HL-60/S4 treated with phorbol 12-myristate 13-acetate at 8.2 ng/mL for 4 days and 3 days (cell line): Measurements from ENCODE around the gene LRCOL1.

Experiments
- in situ Hi-C: fragments of 300-500 bp; cut with MboI; formaldehyde crosslinking; loops from 2 replicates; pipeline ENCODE4 v1.15.0; 2022; ENCODE audit warnings: low sequenced_read_pairs

Gene LRCOL1

DNA sequence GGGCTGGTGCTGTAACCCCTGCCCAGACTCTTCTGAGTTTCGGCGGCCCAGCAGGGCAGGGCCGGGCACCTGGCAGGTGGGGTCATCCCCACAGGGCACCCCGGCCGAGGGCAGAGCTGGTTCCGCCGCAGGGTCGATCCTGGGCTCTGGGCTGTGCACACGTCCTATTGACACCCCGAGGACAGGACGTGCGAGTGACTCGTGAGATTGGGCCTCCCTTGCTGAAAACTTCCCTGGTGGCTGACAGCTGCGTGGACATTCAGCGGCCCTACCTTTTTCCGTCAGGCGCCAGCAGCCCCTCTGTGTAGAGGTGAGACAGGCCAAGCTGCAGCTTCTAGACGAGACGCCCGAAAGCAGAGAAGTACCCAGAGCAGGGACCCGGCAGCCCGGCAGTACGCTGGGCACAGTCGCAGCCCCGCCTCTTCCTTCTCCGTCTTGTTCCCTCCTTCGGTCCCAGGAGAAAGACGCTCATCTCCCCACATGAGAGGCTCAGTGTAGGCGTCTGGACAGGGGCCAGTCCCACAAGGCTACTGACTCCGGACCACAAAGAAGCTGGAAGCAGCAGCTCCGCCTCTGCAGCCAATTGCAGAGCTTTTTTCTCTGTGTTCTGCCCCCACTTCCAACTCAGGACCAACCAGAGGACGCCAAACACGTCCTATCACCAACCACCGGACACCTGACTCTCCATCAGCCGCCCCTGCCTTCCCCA, at the start of gene LRCOL1:
Gene LRCOL1 (minus strand): TSS at position 532 of the 709 bp plus-strand sequence. CDS start 4,331 bp downstream, outside the sequence.
- in situ Hi-C loops = no loop called here

DNA sequence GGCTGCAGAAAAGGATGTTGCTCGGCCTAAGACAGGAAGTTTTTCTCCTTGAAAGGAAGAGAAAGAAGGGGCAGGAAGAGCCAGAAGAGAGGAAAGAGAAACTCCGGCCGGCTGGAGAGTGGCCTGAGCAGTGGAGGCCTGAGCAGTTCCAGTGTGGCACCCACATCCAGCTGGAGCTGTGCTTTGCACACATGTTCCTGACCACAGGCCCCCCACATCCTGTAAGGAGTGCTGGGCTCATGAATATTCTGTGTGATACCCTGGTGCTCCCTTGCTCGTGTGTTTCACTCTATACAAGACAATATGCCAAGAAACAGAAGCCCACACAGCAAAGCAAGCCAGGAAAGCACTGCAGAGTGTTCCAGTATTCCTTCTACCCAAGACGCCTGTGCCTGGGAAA, 49.7 kb upstream of the LRCOL1 start:
- in situ Hi-C loops = no loop called here

DNA sequence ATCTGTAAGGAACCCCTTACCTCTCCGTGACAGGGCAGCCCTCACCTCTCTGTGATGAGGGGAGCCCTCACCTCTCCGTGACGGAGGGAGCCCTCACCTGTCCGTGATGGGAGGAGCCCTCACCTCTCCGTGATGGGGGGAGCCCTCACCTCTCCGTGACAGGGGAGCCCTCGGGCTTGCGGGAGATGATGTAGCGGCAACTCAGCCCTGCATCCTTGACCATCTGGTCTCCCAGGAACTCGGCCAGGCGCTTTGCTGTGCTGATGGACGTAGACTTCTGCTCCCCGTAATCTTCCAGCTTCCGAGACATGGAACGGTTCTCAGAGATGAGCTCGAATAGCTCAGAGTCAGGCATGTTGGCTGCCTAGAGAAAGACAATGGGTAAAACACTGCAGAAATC, 48.8 kb upstream of the LRCOL1 start:
- in situ Hi-C loops = no loop called here

DNA sequence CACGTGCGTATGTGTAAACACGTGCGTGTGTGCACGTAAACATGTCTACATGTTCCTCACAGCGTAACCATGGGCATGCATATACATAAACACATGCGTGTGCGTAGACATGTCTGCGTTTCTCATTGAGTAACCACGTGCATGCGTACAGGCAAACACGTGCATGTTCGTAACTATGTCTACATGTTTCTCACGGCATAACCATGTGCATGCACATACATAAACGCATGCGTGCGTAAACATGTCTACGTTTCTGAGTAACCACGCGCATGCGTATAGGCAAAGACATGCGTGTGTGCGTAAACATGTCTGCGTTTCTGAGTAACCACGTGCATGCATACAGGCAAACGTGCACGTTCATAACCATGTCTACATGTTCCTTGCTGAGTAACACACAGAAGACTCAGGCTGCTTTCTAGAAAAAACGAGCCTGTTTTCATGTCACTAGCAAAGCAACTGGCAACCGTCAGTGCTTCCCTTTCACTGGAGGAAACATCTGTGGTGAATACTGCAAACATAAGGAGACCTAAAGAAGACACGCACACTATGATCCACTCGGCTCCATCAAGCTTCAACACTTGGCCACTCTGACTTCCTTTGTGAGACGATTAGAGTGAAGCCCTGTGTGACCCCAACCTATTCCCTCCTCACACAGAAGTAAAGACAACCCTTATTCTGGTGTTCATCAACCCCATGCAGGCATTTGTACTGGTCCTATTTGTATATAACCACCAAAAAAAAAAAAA, 47.9 kb upstream of the LRCOL1 start:
- in situ Hi-C loops = no loop called here

DNA sequence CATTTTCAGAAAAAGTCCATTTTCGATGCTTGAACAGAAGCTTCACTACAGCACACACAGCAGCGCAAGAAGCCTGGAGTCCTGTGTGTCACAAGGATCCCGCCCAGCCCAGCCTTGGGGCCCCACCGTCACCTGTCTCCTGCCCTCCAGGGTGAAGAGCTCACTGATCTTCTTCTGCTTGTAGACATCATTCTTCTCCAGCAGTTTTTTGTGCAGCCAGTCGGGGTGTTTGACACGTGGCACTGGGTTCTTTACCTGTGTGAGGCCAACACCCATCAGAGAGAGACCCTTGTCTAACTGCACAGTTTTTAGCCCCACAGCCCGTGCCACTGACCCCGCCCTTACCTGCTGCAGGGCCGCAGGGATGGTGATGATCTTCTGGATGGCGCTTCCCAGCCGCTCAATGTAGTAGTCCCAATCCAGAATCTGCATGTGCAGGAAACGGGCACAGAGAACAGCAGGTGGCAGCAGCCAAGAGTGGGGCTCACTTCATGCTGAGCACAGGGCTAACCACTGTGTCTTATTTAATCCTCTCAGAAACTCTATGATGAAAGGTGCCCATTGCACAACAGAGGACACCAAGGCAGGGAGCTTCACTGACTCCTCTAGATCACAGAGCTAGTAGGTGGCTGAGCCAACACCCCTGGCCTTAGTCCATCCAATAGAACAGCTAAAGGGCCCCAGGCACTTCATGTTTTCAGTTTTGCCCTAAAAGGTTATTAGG, 46.8 kb upstream of the LRCOL1 start:
- in situ Hi-C loops = no loop called here

DNA sequence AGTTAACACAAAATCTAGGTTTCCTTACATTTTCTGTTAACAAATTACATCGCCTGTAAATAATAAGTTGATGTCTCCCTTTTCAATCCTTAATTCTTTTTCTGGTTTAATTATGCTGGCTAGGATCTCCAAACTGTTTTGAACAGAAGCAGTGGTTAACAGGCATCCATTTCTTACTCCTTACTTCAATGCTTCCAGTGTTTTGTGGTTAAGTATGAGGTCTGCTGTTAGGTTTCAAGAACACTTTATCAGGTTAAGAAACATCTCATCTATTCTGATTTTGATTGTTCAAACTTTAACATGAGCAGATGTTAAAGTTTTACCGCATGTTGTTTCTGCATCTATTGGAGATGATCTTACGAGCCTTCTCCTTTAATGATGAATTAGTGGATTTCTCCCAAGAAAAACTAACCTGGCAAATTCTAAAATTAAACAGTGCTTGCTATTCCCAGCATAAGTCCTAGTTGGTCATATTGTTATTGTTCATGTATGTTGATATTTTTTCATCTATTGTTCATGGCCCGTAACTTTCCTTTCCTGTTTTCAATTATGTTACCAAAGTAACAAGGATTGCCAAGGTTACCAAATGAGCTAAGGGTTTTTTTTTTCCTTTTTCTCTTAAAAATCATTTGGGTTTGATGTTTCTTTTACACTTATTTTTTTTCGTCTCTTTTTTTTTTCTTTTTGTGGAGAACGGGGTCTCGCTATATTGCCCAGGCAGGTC, 43.3 kb upstream of the LRCOL1 start:
- in situ Hi-C loops = no loop called here

DNA sequence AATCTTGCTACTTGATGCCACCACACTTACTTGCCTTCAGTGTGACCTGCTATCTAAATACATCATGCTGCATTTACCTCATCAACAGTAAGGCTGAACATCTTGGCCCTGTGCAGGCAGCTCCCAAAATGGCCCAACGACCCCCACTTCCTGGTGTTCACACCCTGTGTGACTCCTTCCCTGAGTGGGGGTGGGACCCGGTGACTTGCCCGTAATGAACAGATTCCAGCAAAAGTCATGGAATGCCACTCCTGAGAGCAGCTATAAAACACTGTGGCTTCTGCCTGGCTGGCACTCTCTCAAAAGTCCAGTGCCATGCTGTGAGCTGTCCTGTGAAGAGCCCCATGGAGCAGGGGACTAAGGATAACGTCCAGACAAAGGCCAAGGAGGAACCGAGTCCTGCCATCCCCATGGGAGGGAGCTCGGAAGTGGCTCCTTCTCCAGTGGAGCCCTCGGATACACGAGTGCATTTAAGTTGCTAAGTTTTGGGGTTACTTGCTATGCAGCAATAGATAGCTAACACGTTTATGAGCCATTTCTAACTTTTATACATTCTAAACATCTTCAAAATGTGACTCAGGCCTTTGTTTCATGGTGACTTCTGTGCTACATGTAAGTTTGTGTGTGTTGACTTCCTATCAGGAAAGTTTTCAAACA, 41.2 kb upstream of the LRCOL1 start:
- in situ Hi-C loops = no loop called here

DNA sequence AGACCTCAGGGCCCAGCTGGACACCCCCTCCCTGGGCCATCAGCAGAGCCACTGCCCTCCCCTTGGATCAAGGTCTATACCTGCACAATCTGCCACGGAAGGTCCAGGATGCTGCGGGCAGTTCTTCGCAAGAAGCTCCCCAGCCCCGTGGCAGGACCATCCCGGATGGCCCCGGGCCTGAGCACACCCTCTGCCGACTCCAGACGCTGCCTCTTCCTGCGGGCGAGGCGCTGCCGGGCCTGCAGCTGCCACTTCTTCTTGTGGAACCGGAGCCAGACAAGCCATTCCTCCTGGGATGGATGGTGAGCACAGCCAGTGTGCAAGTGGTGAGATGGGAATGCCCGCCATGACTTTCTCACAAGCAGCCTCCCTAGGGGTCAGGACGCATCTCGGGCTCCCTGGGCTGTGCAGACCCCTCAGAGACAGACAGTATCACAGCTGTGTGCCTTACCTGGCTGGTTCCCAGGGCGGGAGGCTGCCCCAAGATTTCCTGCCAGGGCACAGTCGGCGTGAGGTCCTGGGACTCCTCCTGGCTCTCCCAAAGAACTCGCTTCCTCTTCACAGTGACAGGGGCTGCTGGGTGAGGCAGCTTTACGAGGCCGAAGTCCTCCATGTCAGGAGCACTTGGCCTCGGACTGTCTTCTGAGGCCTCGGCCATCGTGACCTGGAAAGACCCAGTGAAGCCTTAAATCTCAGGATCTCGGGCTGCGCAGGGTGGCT, 39.0 kb upstream of the LRCOL1 start:
- in situ Hi-C loops = no loop called here

DNA sequence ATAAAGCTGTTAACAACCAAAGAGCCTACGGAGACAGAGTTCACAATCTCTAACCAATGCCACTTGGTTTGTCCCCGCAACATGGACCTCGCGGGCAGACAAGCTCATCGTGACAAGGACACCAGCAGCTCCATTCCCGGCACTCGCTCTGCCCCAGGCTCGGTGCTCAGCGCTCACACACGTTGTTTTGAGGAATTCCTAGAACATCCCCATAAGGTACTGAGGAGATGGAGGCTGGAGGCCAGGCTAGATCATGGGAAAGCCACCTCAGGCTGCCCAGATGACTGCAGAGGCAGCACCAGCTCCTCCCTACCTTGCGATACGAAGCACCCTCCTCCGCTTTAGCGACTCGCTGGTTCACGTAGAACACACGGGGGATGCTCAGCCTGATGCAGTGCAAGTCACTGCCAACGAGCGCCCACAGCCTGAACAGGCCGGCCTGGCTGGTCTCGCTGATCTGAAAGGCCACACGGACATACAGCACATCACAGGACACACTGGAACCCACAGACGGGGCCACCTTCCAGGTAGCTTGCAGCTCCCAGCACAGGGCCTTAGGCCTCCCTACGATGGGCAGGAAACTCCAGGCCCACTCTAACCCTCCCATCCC, 38.3 kb upstream of the LRCOL1 start:
- in situ Hi-C loops = no loop called here

DNA sequence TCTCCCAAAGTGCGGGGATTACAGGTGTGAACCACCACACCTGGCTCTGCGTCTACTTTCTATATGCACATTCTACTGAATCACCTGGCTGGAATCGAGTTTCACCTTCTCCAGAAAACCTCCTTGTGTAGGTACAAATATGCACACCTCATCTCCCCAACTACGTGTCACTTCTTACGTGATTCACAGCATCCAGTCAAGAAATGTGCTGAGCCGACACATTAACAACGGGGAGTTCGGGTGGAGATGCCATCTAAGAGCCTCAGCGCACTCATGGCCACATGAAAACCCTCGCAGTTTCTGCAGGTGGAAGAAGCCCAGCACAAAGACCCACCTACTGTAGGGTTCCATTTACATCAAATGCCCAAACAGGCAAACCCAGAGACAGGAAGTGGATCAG, 37.5 kb upstream of the LRCOL1 start:
- in situ Hi-C loops = no loop called here

DNA sequence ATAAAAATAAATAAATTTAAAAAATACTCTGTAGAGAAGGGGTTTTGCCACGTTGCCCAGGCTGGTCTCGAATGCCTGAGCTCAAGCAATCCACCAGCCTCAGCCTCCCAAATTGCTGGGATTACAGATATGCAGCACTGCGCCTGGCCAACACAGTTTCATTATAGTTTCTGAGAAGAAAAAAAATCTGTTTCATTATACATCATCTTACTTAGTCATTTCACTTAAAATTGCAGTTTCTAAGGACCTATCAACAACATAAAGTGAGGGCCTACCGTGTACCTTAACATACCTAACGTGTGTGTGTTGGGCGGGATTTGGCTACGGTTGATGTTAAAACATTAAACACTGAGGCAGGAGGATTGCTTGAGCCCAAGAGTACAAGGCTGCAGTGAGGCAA, 36.5 kb upstream of the LRCOL1 start:
- in situ Hi-C loops = no loop called here

DNA sequence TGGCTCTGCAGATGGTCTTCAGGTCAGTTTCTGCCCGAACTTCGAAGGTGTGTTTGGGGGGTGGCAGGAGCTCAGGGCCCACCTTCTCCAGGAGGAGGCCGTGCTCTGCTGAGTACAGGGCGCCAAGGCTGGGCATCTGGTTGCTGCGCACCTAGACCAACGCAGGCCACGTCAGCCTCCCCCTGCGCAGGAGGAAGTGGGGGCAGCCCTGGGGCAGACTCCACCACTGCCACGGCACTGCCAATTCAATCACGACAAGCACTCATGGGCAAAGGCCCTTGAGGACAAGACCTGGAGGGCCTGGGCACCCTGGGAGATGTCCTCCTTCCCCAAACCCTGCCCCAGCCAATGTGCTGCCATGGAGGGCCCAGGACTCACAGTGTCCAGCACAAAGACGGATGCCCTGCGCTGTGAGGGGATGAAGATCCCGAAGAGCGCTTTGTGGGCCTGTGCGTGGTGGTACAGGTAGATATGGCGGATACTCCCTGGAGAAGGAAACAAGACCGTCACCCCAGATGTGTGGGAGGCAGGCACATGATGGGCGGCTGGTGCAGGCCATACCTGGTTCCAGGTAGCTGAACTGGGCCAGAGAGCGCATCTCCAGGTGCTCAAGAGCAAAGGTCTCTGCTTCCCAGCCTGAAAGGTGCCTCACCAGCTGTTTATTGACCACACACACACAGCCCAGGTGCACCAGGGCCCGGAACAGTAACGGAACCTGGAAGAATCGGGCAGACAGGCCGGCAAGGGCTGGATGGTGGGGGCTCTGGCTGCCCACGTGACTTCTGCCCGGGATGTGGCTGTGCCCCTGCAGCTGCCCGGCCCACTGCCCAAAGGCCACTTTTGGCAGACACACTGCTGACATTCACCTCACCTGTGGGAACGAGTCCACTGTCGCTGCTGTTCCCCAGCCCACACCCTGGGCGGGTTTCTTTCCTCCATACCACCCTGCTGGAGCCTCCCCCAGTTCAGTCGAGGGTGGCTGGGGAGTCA, 32.8 kb upstream of the LRCOL1 start:
- in situ Hi-C loops = no loop called here

DNA sequence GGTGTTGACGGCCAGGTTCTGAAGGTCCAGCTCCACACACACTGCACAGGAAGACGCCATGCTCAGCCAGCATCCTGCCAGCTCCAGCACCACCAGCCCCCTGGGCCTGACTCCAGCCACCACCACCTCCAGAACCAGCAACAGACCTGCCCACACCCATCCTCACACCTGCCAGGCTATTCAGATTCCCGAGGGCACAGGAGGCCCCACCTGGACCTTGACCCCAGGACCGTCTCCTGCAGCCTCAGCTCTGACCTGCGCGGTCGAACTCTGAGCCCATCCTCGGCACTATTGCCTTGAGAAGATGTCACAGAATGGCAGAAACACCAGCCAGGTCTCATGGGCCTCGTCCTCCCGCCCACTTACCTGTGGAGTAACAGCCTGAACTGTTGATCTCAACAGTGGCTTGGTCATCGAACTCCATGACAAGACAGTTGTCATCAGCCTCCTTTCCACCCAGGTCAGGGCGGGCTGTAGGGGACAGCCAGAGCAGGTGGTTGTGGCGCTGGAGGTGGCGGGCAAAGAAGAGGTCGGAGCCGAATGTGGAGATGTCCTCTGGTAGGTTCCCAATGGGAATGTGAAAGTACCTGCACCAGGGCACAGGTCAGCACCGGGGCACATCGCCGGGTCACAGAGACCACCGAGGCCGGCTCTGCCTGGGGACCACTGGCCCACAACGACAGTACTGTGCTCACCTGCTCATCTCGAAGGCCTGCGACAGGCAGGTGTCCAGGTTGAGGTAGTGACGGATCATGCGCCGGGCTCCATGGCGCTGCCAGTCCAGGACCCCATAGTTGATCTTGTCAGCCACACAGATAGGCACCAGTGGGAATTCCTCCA, 31.6 kb upstream of the LRCOL1 start:
- in situ Hi-C loops = no loop called here

DNA sequence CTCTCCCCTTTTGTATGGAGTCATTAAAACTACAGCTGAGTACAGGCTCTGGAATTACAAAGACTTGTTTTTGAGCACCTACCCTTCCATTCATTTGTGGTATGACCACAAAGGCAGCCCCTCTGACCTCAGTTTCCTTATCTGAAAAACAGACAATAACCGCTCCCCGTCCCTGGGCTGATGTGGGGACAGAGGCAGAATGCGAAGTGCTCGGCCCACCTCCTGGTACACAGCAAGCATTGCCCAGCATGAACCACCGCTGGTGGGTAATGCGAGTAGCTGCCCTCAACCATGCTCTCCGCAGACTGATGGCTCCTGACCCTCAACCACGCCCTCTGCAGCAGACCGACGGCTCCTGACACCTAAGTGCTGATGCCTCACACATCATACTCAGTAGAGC, 30.6 kb upstream of the LRCOL1 start:
- in situ Hi-C loops = no loop called here

DNA sequence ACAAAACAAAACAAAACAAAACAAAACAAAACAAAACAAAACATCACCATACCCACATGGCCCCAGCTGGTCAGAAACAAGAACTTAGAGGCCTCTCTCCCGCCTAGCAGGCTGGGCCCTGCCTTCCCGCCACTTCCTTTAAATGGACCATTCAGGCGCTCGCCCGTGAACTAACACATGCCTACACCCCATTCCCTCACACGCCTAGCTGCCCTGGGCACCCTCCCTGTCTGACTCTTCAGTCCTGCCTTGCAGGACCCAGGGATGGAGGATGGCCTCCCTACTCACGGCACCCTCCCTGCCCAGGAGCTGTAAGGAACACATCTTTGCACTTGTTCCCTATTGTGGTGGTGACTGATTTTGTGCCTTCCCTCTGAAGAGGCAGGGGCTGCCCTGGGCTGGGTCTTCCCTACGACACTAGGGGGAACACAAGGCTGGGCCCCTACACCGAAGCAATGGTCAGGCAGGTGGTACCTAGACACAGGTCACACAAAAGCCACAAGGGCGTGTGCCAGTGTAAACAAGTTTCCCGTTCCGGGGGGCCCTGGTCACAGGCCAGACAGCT, 29.7 kb upstream of the LRCOL1 start:
- in situ Hi-C loops = no loop called here

DNA sequence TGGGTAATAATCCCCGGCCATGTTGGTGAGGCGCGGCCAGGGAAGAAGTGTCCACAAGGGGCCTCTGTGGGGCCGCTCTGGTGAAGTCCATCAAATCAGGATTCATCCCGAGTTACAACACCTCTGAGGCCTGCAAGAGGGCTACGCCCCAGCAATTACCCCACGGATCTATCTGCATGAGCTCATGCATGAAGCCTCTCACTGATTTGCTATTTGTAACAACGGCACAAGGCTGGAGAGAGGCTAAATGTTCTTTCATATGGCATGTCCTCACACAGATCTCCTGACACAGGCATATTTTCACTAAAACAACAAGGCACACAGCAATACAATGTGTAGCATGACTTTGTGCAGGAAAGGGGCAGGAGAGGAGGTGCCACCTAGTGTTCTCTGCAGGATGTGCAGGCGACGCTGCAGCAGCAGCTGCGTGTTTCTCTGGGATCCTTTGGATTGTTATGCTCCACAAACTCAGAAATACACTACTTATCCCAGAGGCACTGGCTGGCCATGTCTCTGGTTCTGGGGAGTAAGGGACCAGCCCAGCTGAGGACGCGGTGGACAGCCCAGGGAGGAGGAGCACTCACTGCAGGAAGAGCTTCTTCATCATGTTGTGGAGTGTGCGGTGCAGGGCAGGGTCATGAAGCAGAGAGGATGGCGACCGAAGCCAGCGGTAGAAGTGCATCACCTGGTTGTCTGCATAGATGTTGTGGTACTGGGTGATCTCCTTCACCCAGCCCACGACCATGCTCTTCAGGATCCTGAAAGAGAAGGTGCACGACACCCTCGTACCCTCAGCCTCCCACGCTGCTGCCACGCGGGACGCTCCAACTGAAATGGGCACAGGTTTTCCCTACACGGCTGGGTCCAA, 28.4 kb upstream of the LRCOL1 start:
- in situ Hi-C loops = no loop called here
